ENCODE data around the gene JAKMIP1.

GRCh38 chr4:6239968-6240367, 39.6 kb upstream of the JAKMIP1 start:
- TF ChIP-seq CTCF (IDR thresholded peaks at IDR 0.05; ENCODE audit: low read depth, low read length, poor library complexity, severe bottlenecking): no peak
- no peak for TF ChIP-seq EZH2phosphoT487 (IDR thresholded peaks at IDR 0.05; ENCODE audit: borderline replicate concordance, low read length)
